ENCODE data around the gene PTS.

Gene PTS

GRCh38 chr11:112265659-112266409 is 39.6 kb downstream of the PTS start:
- no peak for DNase-seq (ENCODE audit: low spot score)

- no peak for DNase-seq (ENCODE audit: low spot score)
Measured at GRCh38 chr11:112266410-112266778, 40.2 kb downstream of the PTS start.

- DNase-seq (ENCODE audit: low spot score) = no peak
Measured at GRCh38 chr11:112267188-112267591, 41.0 kb downstream of the PTS start.

- no peak for DNase-seq (ENCODE audit: low spot score)
Measured at GRCh38 chr11:112268406-112268805, 42.2 kb downstream of the PTS start.

- DNase-seq (ENCODE audit: low spot score) = no peak
Measured at GRCh38 chr11:112269139-112269538, 42.9 kb downstream of the PTS start.

- no peak for DNase-seq (ENCODE audit: low spot score)
Measured at GRCh38 chr11:112270551-112271180, 44.4 kb downstream of the PTS start.

- DNase-seq (ENCODE audit: low spot score) = no peak
Measured at GRCh38 chr11:112271242-112271641, 45.0 kb downstream of the PTS start.

GRCh38 chr11:112273066-112273465 is 46.8 kb downstream of the PTS start:
- DNase-seq (ENCODE audit: low spot score) = no peak

- DNase-seq (ENCODE audit: low spot score) = no peak
Measured at GRCh38 chr11:112274007-112274783, 48.0 kb downstream of the PTS start.

- DNase-seq (ENCODE audit: low spot score) = no peak
Measured at GRCh38 chr11:112277029-112277428, 50.8 kb downstream of the PTS start.

GRCh38 chr11:112277941-112278340 is 51.7 kb downstream of the PTS start:
- DNase-seq (ENCODE audit: low spot score) = no peak

- DNase-seq (ENCODE audit: low spot score) = no peak
Measured at GRCh38 chr11:112278803-112279202, 52.6 kb downstream of the PTS start.

- peak; percentile 86 for DNase-seq (ENCODE audit: low spot score)
Measured at GRCh38 chr11:112279901-112280267, 53.7 kb downstream of the PTS start.

GRCh38 chr11:112280268-112281126 is 54.3 kb downstream of the PTS start:
- DNase-seq (ENCODE audit: low spot score) = peak; percentile 78

- DNase-seq (ENCODE audit: low spot score) = no peak
Measured at GRCh38 chr11:112281726-112282125, 55.5 kb downstream of the PTS start.
